Measurements from ENCODE around the gene CPSF4. TPM values are rescaled to one million over a fixed set of nuclear protein-coding genes. Genes with fewer than 3 reads are reported as not detected.

Gene CPSF4
- total and polyA plus RNA-seq, 8 donors = 4.5 to 43.8 (median 27.2) TPM

GRCh38 chr7:99452541-99452940, 13.8 kb downstream of the CPSF4 start:
- TF ChIP-seq EP300 (IDR thresholded peaks at IDR 0.05) = no peak
- TF ChIP-seq POLR2AphosphoS5 (IDR thresholded peaks at IDR 0.05) = no peak
- no peak for TF ChIP-seq CTCF (IDR thresholded peaks at IDR 0.05)
- TF ChIP-seq POLR2A (IDR thresholded peaks at IDR 0.05) = no peak
- no peak for DNase-seq
- Histone ChIP-seq H3K36me3 (peaks cover 73 to 100% (median 100%) of the 10 kb centered on the region in 4 donors), H3K4me3 (no peak overlapping the region), H3K9me3 (no peaks in the 10 kb centered on the region), H3K4me1 (no peaks in the 10 kb centered on the region), H3K27ac (no peak overlapping the region), H3K27me3 (no peaks in the 10 kb centered on the region)
- WGBS, 5 donors = 83 to 92% (median 90%) methylated on average over 9 to 13 of the region's 13 CpGs
- intact Hi-C loops (cut with DNase I; ENCODE audit: low total_unique reads) = no loop called here

- H3K4me1 ChIP-seq = no peaks in the 10 kb centered on the region
- no peak for DNase-seq
- no peaks in the 10 kb centered on the region for H3K27me3 ChIP-seq
- no peak overlapping the region for H3K27ac ChIP-seq
- intact Hi-C loops (cut with DNase I; ENCODE audit: low total_unique reads) = no loop called here
- H3K9me3 ChIP-seq = no peaks in the 10 kb centered on the region
- 73 to 87% (median 76%) methylated on average over 10 to 11 of the region's 11 CpGs for WGBS, 5 donors
- H3K4me3 ChIP-seq = no peak overlapping the region
- H3K36me3 ChIP-seq = peaks cover 73 to 100% (median 100%) of the 10 kb centered on the region in 4 donors
- TF ChIP-seq EP300 (IDR thresholded peaks at IDR 0.05) (no peak), POLR2A (IDR thresholded peaks at IDR 0.05) (no peak), CTCF (IDR thresholded peaks at IDR 0.05) (no peak), POLR2AphosphoS5 (IDR thresholded peaks at IDR 0.05) (no peak)
Measured at GRCh38 chr7:99453105-99453504, 14.4 kb downstream of the CPSF4 start.

DNA sequence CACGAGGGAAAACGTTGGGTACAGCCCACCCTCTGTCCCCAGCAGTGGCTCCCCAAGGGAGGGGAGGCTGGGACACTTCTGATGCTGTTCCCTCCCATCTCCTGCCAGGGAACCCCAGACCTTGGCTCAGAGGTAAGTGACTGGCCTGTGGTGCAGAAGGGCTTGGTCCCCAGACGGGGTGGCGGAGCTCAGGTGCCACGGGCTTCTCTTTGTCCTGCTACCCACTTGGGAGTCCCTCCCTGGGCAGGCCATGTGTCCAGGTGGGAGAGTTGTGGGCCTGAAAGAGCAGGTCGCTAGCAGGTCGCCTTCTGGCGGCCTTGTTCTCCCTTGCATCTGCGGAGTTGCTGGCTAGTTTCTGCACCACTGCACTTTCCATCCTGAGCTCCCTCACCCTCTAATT, 17.1 kb downstream of the CPSF4 start:
- 73 to 84% (median 78%) methylated on average over 5 to 9 of the region's 9 CpGs for WGBS, 5 donors
- intact Hi-C loops (cut with DNase I; ENCODE audit: low total_unique reads) = no loop called here

DNA sequence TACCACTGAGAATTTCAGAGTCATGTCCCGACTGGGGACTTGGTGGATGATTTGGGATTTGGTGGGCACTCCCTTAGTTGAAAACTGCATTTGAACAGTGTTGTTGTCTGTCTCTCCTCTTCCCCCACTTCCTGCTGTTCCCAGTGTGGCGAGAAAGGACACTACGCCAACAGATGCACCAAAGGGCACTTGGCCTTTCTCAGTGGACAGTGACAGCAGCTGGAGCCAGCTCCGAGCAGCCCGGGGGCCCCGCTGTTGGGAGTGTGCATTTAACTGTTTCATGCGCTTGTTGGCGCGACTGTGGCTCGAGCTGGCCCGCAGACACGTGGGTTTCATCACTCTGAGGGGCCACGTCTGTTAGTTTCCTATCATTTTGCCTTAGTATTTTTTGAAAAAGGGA, 17.5 kb downstream of the CPSF4 start:
- H3K9me3 ChIP-seq = no peaks in the 10 kb centered on the region
- H3K4me3 ChIP-seq = no peak overlapping the region
- intact Hi-C loops (cut with DNase I; ENCODE audit: low total_unique reads) = no loop called here
- 67 to 77% (median 72%) methylated on average over 13 of the region's 13 CpGs for WGBS, 5 donors
- H3K36me3 ChIP-seq = peaks cover 64 to 97% (median 94%) of the 10 kb centered on the region in 4 donors
- DNase-seq = no peak
- H3K27me3 ChIP-seq = no peaks in the 10 kb centered on the region
- H3K4me1 ChIP-seq = peaks cover 0 to 22% (median 13%) of the 10 kb centered on the region in 4 donors
- TF ChIP-seq CTCF (IDR thresholded peaks at IDR 0.05) = no peak
- TF ChIP-seq POLR2A (IDR thresholded peaks at IDR 0.05) = no peak
- TF ChIP-seq EP300 (IDR thresholded peaks at IDR 0.05) = no peak
- no peak for TF ChIP-seq POLR2AphosphoS5 (IDR thresholded peaks at IDR 0.05)
- H3K27ac ChIP-seq = no peak overlapping the region

More for the DNA sequence above, 17.1 kb downstream of the CPSF4 start:
- peaks cover 68 to 100% (median 97%) of the 10 kb centered on the region in 4 donors for H3K36me3 ChIP-seq
- no peak overlapping the region for H3K4me3 ChIP-seq
- H3K27me3 ChIP-seq = no peaks in the 10 kb centered on the region
- no peak overlapping the region for H3K27ac ChIP-seq
- TF ChIP-seq POLR2A (IDR thresholded peaks at IDR 0.05) (no peak), CTCF (IDR thresholded peaks at IDR 0.05) (no peak), EP300 (IDR thresholded peaks at IDR 0.05) (no peak), POLR2AphosphoS5 (IDR thresholded peaks at IDR 0.05) (no peak)
- peaks cover 0 to 18% (median 9%) of the 10 kb centered on the region in 4 donors for H3K4me1 ChIP-seq
- no peak for DNase-seq
- H3K9me3 ChIP-seq = no peaks in the 10 kb centered on the region

Data from stomach (tissue), 9 donors.